Panc1 (cell line): Measurements from ENCODE around the gene LNX2. TPM values are rescaled to one million over a fixed set of nuclear protein-coding genes. Genes with fewer than 3 reads are reported as not detected.

Experiments
- total RNA-seq: library from RNA; stranded (reverse); gene quantifications from one replicate; pipeline ENCODE4 v1.2.1, GENCODE V29; 2021; ENCODE audit not compliant: unreplicated experiment

The LNX2 gene
- total RNA-seq, 1 experiment from 2014 or later: 11.6 TPM

Other genes starting within 250 kb of the LNX2 start
- gene GTF3A, start 195.9 kb downstream of the LNX2 start, total RNA-seq: 111 TPM
- 20.7 TPM for gene MTIF3, start 170.0 kb downstream of the LNX2 start, total RNA-seq
- 75.6 TPM for gene POLR1D, start 1.4 kb upstream of the LNX2 start, total RNA-seq
- gene GSX1, start 172.0 kb upstream of the LNX2 start, total RNA-seq: not detected